AG04450 (cell line): ENCODE data around the gene CD38. TPM values are rescaled to one million over a fixed set of nuclear protein-coding genes. Genes with fewer than 3 reads are reported as not detected.
A peak's percentile ranks its signal among the peaks of the same experiment; 100 is the strongest.

Experiments used
- CTCF ChIA-PET: fragments of 300-600, 350-600 bp; formaldehyde crosslinking; extraction: SDS; loops from one replicate; lab custom pipeline; 2022; ENCODE audit warnings: antibody characterized with exemption, inconsistent platforms; lab: Charles Lee
- POLR2A ChIA-PET: fragments of 350-600 bp; formaldehyde crosslinking; extraction: SDS; loops from one replicate; lab custom pipeline; 2021; ENCODE audit warnings: antibody characterized with exemption, inconsistent platforms; lab: Yijun Ruan, JAX
- DNase-seq: peaks from one replicate; pipeline ENCODE4 v3.0.0-alpha.2; 2011; ENCODE audit warnings: low read depth, low spot score
- H3K27ac ChIP-seq: one replicate; pipeline ENCODE4 v1.5.1; 2012; ENCODE audit warnings: low read depth, low read length, control low read depth
- H3K27me3 ChIP-seq: one replicate; pipeline ENCODE4 v1.6.0; 2012; ENCODE audit warnings: low read length; ENCODE audit not compliant: control insufficient read depth, insufficient read depth
- H3K4me3 ChIP-seq: 2 replicates; pipeline ENCODE4 v1.5.1; 2011; ENCODE audit warnings: mild to moderate bottlenecking, low read depth, low read length, control low read depth
- H3K9me3 ChIP-seq: 2 replicates; pipeline ENCODE4 v1.5.1; 2012; ENCODE audit warnings: low read length; ENCODE audit not compliant: control insufficient read depth, insufficient read depth
- polyA plus RNA-seq: library from polyadenylated mRNA; depleted of rRNA; stranded (reverse); fragments of >200 nt; gene quantifications from 2 replicates; pipeline ENCODE4 v1.2.3, GENCODE V29; 2011
- TF ChIP-seq, protein P1 (sequence below): IDR thresholded peaks from 2 replicates; pipeline ENCODE4 v1.5.1; 2011; ENCODE audit warnings: low read depth, low read length, control low read depth, inconsistent platforms

The CD38 gene
- polyA plus RNA-seq, 1 experiment: 0.02 TPM

DNA sequence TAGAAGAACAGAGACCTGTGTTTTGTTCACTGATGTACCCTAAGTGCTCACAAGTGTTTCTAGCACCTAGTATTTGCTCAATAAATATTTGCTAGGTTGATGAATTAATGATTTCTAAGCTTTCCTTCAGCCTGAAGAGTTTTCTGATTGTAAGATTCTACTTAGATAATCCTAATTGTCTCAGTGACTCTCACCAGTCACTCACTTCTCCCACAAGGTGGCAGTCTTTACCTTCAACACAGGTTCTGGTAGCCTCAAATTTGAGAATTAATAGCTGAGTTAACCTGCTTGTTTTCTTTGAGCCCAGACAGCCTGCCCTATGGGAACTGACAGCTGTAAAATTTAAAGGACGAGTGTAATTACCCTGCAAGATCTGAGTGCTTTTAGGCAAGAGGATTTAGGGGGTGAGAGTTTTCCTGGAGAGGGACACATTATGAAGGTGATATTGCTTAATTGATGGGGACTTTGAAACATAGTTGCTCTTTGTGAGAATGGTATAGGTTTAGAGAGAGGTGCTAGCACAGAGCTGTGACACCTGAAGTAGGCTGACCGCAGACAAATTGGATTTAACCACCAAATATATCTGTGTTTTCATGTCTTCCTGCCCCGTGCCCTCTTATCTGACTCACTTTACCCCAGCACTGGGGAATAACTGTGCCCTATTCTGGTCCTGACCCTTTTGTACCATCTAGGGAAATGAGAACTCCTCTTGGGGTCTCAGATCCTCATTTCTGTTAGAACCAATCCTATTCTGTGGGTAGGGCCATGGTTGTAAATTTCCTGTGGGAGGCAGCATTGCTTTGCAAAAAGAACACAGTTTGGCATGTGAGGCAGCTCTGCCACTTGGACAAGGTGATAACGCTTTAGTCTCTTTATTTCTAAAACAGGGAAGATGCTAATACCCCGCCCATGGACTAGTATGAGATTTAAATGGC is 27.7 kb downstream of the CD38 start:
- DNase-seq: peak; percentile 21
- ChIA-PET CTCF (interaction anchor here (0.6 to 3.4 kb wide), 75 partner anchors 10 to 1768 kb away, joined by 3 to 62 read pairs (median 4); partner anchors contain the start of gene FGFBP2), POLR2A (interaction anchor here (0.6 kb wide), 1 partner anchor 39 kb away, joined by 3 read pairs; no protein-coding TSS in a partner anchor)
- Histone ChIP-seq H3K9me3 (no peaks in the 10 kb centered on the region), H3K27me3 (peaks cover 12% of the 10 kb centered on the region), H3K4me3 (no peak overlapping the region), H3K27ac (no peak overlapping the region)
- TF ChIP-seq, protein P1, sequence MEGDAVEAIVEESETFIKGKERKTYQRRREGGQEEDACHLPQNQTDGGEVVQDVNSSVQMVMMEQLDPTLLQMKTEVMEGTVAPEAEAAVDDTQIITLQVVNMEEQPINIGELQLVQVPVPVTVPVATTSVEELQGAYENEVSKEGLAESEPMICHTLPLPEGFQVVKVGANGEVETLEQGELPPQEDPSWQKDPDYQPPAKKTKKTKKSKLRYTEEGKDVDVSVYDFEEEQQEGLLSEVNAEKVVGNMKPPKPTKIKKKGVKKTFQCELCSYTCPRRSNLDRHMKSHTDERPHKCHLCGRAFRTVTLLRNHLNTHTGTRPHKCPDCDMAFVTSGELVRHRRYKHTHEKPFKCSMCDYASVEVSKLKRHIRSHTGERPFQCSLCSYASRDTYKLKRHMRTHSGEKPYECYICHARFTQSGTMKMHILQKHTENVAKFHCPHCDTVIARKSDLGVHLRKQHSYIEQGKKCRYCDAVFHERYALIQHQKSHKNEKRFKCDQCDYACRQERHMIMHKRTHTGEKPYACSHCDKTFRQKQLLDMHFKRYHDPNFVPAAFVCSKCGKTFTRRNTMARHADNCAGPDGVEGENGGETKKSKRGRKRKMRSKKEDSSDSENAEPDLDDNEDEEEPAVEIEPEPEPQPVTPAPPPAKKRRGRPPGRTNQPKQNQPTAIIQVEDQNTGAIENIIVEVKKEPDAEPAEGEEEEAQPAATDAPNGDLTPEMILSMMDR: peak; percentile 79

DNA sequence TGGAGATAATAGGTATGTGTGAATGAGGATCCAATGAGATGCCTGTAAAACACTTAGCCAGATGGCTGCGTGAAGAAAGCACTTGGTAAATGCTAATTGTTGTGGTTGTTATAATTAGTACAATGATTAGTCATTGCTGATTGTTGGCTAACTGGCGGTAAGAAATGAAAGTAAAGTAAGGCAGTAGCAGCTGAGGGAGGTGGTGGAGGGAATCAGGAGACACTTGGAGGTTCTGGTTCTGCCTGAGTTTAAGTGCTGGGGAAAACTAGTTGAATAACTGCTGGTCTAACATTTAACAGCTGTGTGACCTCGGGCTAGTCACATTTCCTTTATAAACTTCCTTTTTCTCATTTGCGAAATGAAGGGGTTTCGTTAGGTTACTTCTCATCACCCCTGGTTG is 30.9 kb downstream of the CD38 start:
- ChIA-PET CTCF (interaction anchor here (1.0 to 3.0 kb wide), 5 partner anchors 52 to 456 kb away, joined by 3 to 21 read pairs (median 3); no protein-coding TSS in a partner anchor), POLR2A (no interaction called here)
- TF ChIP-seq, protein P1: no peak

DNA sequence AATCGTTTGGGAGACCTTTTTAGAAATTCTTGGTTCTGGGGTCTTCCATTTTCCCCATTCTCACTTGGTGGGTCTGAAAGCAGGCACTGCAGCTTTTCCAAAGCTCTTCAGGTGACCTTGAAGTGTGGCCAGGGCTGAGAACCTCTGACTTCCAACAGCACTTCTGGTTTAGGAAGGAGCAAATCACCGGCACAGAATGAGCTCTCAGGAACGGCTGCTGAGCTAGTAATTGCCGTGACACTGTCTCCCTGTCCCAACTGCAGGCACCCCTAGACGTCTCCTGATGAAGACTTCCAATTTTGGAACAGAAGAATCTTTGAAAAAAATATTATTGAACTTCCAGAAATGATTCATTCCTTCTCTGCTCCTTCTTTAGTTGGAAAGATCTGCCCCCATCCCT is 31.3 kb downstream of the CD38 start:
- H3K4me3 ChIP-seq: no peak overlapping the region
- TF ChIP-seq, protein P1: no peak
- H3K27me3 ChIP-seq: peaks cover 8% of the 10 kb centered on the region
- ChIA-PET CTCF (interaction anchor here (1.1 to 3.0 kb wide), 3 partner anchors 53 to 192 kb away, joined by 3 to 21 read pairs (median 3); no protein-coding TSS in a partner anchor), POLR2A (no interaction called here)
- H3K27ac ChIP-seq: no peak overlapping the region
- no peak for DNase-seq
- no peaks in the 10 kb centered on the region for H3K9me3 ChIP-seq

More for the DNA sequence above, 30.9 kb downstream of the CD38 start:
- no peak for DNase-seq
- Histone ChIP-seq H3K4me3 (no peak overlapping the region), H3K27me3 (peaks cover 8% of the 10 kb centered on the region), H3K27ac (no peak overlapping the region), H3K9me3 (no peaks in the 10 kb centered on the region)

DNA sequence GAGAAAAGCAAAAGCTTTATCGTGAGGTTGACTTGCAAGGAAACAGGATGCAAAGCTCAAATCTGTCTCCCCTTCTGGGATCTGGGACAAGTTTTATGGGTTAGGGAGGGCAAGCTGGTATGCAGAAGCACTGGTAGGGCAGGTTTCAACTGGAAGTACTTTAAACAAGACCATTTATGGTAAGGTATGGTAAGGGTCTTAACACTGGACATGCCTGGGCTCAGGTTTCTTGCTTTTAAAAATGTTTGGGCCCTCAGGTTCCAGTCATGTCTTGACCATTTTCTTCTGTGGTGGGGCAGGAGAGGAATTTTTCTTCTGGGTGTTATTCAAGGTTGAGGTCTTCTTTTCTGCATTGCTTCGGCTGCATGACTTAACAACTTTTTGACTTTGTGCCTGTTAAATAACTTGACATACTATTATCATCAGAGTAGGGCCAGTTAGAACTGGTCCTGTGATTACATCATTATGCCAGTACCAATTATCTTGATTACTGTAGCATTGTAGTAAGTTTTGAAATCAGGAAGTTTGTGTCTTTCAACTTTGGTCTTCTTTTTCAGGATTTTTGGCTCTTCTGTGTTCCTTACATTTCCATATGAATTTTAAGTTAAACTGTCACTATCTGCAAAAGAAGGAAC is 33.7 kb downstream of the CD38 start:
- TF ChIP-seq, protein P1: no peak
- Histone ChIP-seq H3K27me3 (peaks cover 8% of the 10 kb centered on the region), H3K4me3 (no peak overlapping the region), H3K27ac (no peak overlapping the region), H3K9me3 (no peaks in the 10 kb centered on the region)
- ChIA-PET POLR2A (no interaction called here), CTCF (interaction anchor here (1.6 kb wide), 1 partner anchor 144 kb away, joined by 3 read pairs; no protein-coding TSS in a partner anchor)
- no peak for DNase-seq
